HEK293 (cell line): Measurements from ENCODE around the gene OBSCN.

Experiments used
- CTCF ChIA-PET: fragments of 350-600 bp; formaldehyde crosslinking; extraction: SDS; loops from one replicate; lab custom pipeline; 2021; ENCODE audit warnings: antibody characterized with exemption; lab: Yijun Ruan, JAX
- POLR2A ChIA-PET: fragments of 300-600 bp; formaldehyde crosslinking; extraction: SDS; loops from one replicate; lab custom pipeline; 2020; ENCODE audit warnings: antibody characterized with exemption, inconsistent platforms; lab: Yijun Ruan, JAX
- H3K27ac ChIP-seq: fragments of 200-500 bp; sonication (Bioruptor generic); 2 replicates; pipeline ENCODE4 v1.5.1; 2014; ENCODE audit warnings: low read depth, low read length, control low read depth, inconsistent platforms; ENCODE audit errors: extremely low read depth
- H3K36me3 ChIP-seq, 2 experiments: fragments of 200-500 bp in 1 of 2; sonication (Bioruptor generic) in 1 of 2; 1 replicate in 1 of 2; 2 replicates in 1 of 2; pipeline ENCODE4 v1.5.1; 2014 to 2017; ENCODE audit warnings: inconsistent platforms in 2 of 2, low read length in 2 of 2; ENCODE audit not compliant: control insufficient read depth in 2 of 2, insufficient read depth in 1 of 2
- H3K4me1 ChIP-seq: fragments of 200-500 bp; sonication (Bioruptor generic); 2 replicates; pipeline ENCODE4 v1.5.1; 2014; ENCODE audit warnings: mild to moderate bottlenecking, low read length, inconsistent platforms; ENCODE audit not compliant: control insufficient read depth, insufficient read depth
- H3K4me3 ChIP-seq: 2 replicates; pipeline ENCODE4 v1.5.1; 2011; ENCODE audit warnings: low read depth, mild to moderate bottlenecking, control low read depth, low read length, moderate library complexity
- H3K9me3 ChIP-seq: fragments of 200-500 bp; sonication (Bioruptor generic); 2 replicates; pipeline ENCODE4 v1.5.1; 2014; ENCODE audit warnings: low read depth, low read length, inconsistent platforms; ENCODE audit not compliant: control insufficient read depth, insufficient read depth
- GLIS2 ChIP-seq: fragments of 450-650 bp; formaldehyde crosslinking; IDR thresholded peaks from 2 replicates; pipeline ENCODE4 v1.5.1; 2016; ENCODE audit warnings: missing biosample characterization, missing genetic modification characterization
- HIC1 ChIP-seq: fragments of 450-650 bp; formaldehyde crosslinking; IDR thresholded peaks from 2 replicates; pipeline ENCODE4 v1.5.1; 2016; ENCODE audit warnings: missing biosample characterization, missing genetic modification characterization
- HOXC10 ChIP-seq: sonication (generic); formaldehyde crosslinking; IDR thresholded peaks from 2 replicates; pipeline ENCODE4 v1.8.1; 2023; ENCODE audit warnings: mild to moderate bottlenecking, missing genetic modification reagents
- OVOL3 ChIP-seq: fragments of 450-650 bp; formaldehyde crosslinking; IDR thresholded peaks from 2 replicates; pipeline ENCODE4 v1.5.1; 2016; ENCODE audit warnings: missing biosample characterization, missing genetic modification characterization
- SETDB1 ChIP-seq: IDR thresholded peaks from one replicate; pipeline ENCODE4 v1.6.1; 2017; ENCODE audit warnings: mild to moderate bottlenecking, low read length, moderate library complexity, mixed read lengths; ENCODE audit not compliant: insufficient read length
- ZIC2 ChIP-seq: fragments of 450-650 bp; formaldehyde crosslinking; IDR thresholded peaks from 2 replicates; pipeline ENCODE4 v1.5.1; 2016; ENCODE audit warnings: missing biosample characterization, missing genetic modification characterization
- ZNF121 ChIP-seq: fragments of 450-650 bp; formaldehyde crosslinking; IDR thresholded peaks from 2 replicates; pipeline ENCODE4 v1.5.1; 2016; ENCODE audit warnings: missing biosample characterization, missing genetic modification characterization
- ZNF169 ChIP-seq: fragments of 450-650 bp; formaldehyde crosslinking; IDR thresholded peaks from 2 replicates; pipeline ENCODE4 v1.5.1; 2016; ENCODE audit warnings: missing biosample characterization, missing genetic modification characterization
- ZNF2 ChIP-seq: fragments of 450-650 bp; formaldehyde crosslinking; IDR thresholded peaks from 2 replicates; pipeline ENCODE4 v1.5.1; 2016; ENCODE audit warnings: missing biosample characterization, missing genetic modification characterization
- ZNF202 ChIP-seq: fragments of 450-650 bp; formaldehyde crosslinking; IDR thresholded peaks from 2 replicates; pipeline ENCODE4 v1.5.1; 2016; ENCODE audit warnings: missing biosample characterization, missing genetic modification characterization, borderline replicate concordance
- ZNF223 ChIP-seq: fragments of 450-650 bp; formaldehyde crosslinking; IDR thresholded peaks from 2 replicates; pipeline ENCODE4 v1.5.1; 2016; ENCODE audit warnings: missing biosample characterization, missing genetic modification characterization
- ZNF518A ChIP-seq: fragments of 450-650 bp; formaldehyde crosslinking; conservative IDR thresholded peaks from 2 replicates; pipeline ENCODE4 v1.5.1; 2016; ENCODE audit warnings: low read depth, missing biosample characterization, missing genetic modification characterization
- ZNF629 ChIP-seq: fragments of 450-650 bp; formaldehyde crosslinking; IDR thresholded peaks from 2 replicates; pipeline ENCODE4 v1.5.1; 2017; ENCODE audit warnings: missing biosample characterization, missing genetic modification characterization
- ZNF830 ChIP-seq: fragments of 450-650 bp; IDR thresholded peaks from 2 replicates; pipeline ENCODE4 v1.5.0; 2018; ENCODE audit warnings: missing biosample characterization, missing genetic modification characterization, low read depth, mild to moderate bottlenecking, moderate library complexity
- ZNF837 ChIP-seq: fragments of 450-650 bp; formaldehyde crosslinking; IDR thresholded peaks from 2 replicates; pipeline ENCODE4 v1.5.1; 2016; ENCODE audit warnings: missing biosample characterization, missing genetic modification characterization

The OBSCN gene

GRCh38 chr1:228279011-228279721, 71.3 kb downstream of the OBSCN start:
- H3K9me3 ChIP-seq: no peaks in the 10 kb centered on the region
- CTCF ChIA-PET: no interaction called here
- peaks cover 0 to 33% of the 10 kb centered on the region in 2 experiments; a peak in 1 of 3 replicates for H3K36me3 ChIP-seq
- H3K4me3 ChIP-seq: no peak overlapping the region
- TF ChIP-seq ZNF518A (tag by site-specific recombination) (no peak), ZNF223 (tag by site-specific recombination) (no peak), GLIS2 (peak; percentile 17; the same call in 1 of the 2 replicates), ZNF121 (tag by site-specific recombination) (no peak), ZIC2 (tag by site-specific recombination) (no peak), SETDB1 (no peak), ZNF202 (tag by site-specific recombination) (no peak), ZNF629 (tag by site-specific recombination) (no peak), ZNF169 (tag by site-specific recombination) (no peak)
- H3K27ac ChIP-seq: no peak overlapping the region
- no peaks in the 10 kb centered on the region for H3K4me1 ChIP-seq
- POLR2A ChIA-PET: no interaction called here

- Histone ChIP-seq H3K27ac (no peak overlapping the region), H3K4me3 (no peak overlapping the region), H3K9me3 (no peaks in the 10 kb centered on the region), H3K4me1 (no peaks in the 10 kb centered on the region)
- POLR2A ChIA-PET: no interaction called here
- TF ChIP-seq HIC1 (tag by site-specific recombination): peak; percentile 53; the same call in 1 of the 2 replicates
- TF ChIP-seq HOXC10 (CRISPR knock-in tag): no peak
- TF ChIP-seq ZNF837 (tag by site-specific recombination): no peak
- TF ChIP-seq OVOL3: no peak
- no peak for TF ChIP-seq ZNF2 (tag by site-specific recombination)
- TF ChIP-seq ZNF830 (tag by site-specific recombination): no peak
- TF ChIP-seq ZNF629 (tag by site-specific recombination): no peak
- TF ChIP-seq, all 188 proteins: peak for 1
- CTCF ChIA-PET: no interaction called here
- H3K36me3 ChIP-seq: peaks cover 0 to 30% of the 10 kb centered on the region in 2 experiments; a peak in 1 of 3 replicates
Measured at GRCh38 chr1:228279722-228280105, 71.9 kb downstream of the OBSCN start.
